GM23338 (cell line): ENCODE results near the gene CYB5RL. TPM values are rescaled to one million over a fixed set of nuclear protein-coding genes. Genes with fewer than 3 reads are reported as not detected.
"Not testable (repeated sequence)": the region's sequence is repeated elsewhere in the genome, so short reads cannot be mapped to it uniquely, and the experiment has no call there.

ENCODE experiments used
- ATAC-seq: fragments of 200-7000 bp; cut with Tn5 transposase; 3 replicates; pipeline ENCODE4 v1.9.1; 2020
- DNase-seq: peaks from one replicate; pipeline ENCODE4 v3.0.0-alpha.2; 2015; ENCODE audit warnings: low spot score
- H2AFZ ChIP-seq: fragments of 200-600 bp; sonication (generic); 2 replicates; pipeline ENCODE4 v1.8.0; 2016; ENCODE audit warnings: antibody characterized with exemption, mild to moderate bottlenecking, moderate library complexity
- H3F3A ChIP-seq: fragments of 200-600 bp; sonication (generic); replicated peaks from 2 replicates; pipeline ENCODE4 v1.8.0; 2017; ENCODE audit warnings: antibody characterized with exemption, mixed run types, low read depth
- H3K27ac ChIP-seq: fragments of 200-600 bp; sonication (generic); 2 replicates; pipeline ENCODE4 v1.6.1; 2016; ENCODE audit warnings: low read depth
- H3K27me3 ChIP-seq: fragments of 200-600 bp; sonication (generic); 2 replicates; pipeline ENCODE4 v1.8.0; 2016; ENCODE audit warnings: mild to moderate bottlenecking, mixed run types, moderate library complexity; ENCODE audit not compliant: insufficient read depth
- H3K36me3 ChIP-seq: fragments of 200-600 bp; sonication (generic); 2 replicates; pipeline ENCODE4 v1.8.0; 2016; ENCODE audit warnings: mild to moderate bottlenecking; ENCODE audit not compliant: insufficient read depth
- H3K4me1 ChIP-seq: fragments of 200-600 bp; sonication (generic); 2 replicates; pipeline ENCODE4 v1.8.0; 2016; ENCODE audit warnings: mild to moderate bottlenecking, moderate library complexity; ENCODE audit not compliant: insufficient read depth
- H3K4me2 ChIP-seq: fragments of 200-600 bp; sonication (generic); 2 replicates; pipeline ENCODE4 v1.7.1; 2017; ENCODE audit warnings: mixed run types
- H3K4me3 ChIP-seq: fragments of 200-600 bp; sonication (generic); 2 replicates; pipeline ENCODE4 v1.6.1; 2016; ENCODE audit warnings: mixed run types
- H3K79me2 ChIP-seq: fragments of 200-600 bp; sonication (generic); replicated peaks from 2 replicates; pipeline ENCODE4 v1.8.0; 2017; ENCODE audit warnings: mild to moderate bottlenecking; ENCODE audit not compliant: insufficient read depth
- H3K9me2 ChIP-seq: fragments of 200-600 bp; sonication (generic); 2 replicates; pipeline ENCODE4 v1.8.0; 2017; ENCODE audit not compliant: insufficient read depth
- H4K20me1 ChIP-seq: fragments of 200-600 bp; sonication (generic); replicated peaks from 2 replicates; pipeline ENCODE4 v1.8.0; 2017; ENCODE audit warnings: mild to moderate bottlenecking; ENCODE audit not compliant: insufficient read depth
- H3K27ac Mint-ChIP-seq: 2 replicates; pipeline ENCODE4 v1.8.0; 2020; ENCODE audit warnings: inconsistent platforms, mild to moderate bottlenecking, moderate library complexity, mixed read lengths
- H3K27me3 Mint-ChIP-seq: 3 replicates; pipeline ENCODE4 v1.8.0; 2022; ENCODE audit warnings: low read depth, mild to moderate bottlenecking, moderate library complexity, mixed read lengths, inconsistent platforms; ENCODE audit not compliant: insufficient read depth, poor library complexity
- H3K36me3 Mint-ChIP-seq: 3 replicates; pipeline ENCODE4 v1.8.0; 2021; ENCODE audit warnings: low read depth, mild to moderate bottlenecking, inconsistent platforms, moderate library complexity, mixed read lengths
- H3K4me1 Mint-ChIP-seq: 3 replicates; pipeline ENCODE4 v1.8.0; 2020; ENCODE audit warnings: mild to moderate bottlenecking, inconsistent platforms, mixed read lengths
- H3K4me3 Mint-ChIP-seq: 3 replicates; pipeline ENCODE4 v1.8.0; 2021; ENCODE audit warnings: moderate library complexity, mild to moderate bottlenecking, inconsistent platforms, mixed read lengths
- H3K9me3 Mint-ChIP-seq: 3 replicates; pipeline ENCODE4 v1.8.0; 2020; ENCODE audit warnings: moderate library complexity, mild to moderate bottlenecking, inconsistent platforms, mixed read lengths
- CREB1 ChIP-seq: fragments of 250-450 bp; sonication (Bioruptor Pico); IDR thresholded peaks from 2 replicates; pipeline ENCODE4 v1.5.0; 2020; ENCODE audit warnings: low read depth, mild to moderate bottlenecking, moderate library complexity
- CTCF ChIP-seq, 2 experiments: fragments of 200-600 bp in 1 of 2; sonication (generic) in 1 of 2; conservative IDR thresholded peaks; 2 replicates each; pipeline versions ENCODE4 v1.5.1 to v1.6.1; 2016 to 2017; ENCODE audit warnings: antibody characterized with exemption in 2 of 2, low read depth in 2 of 2, mild to moderate bottlenecking in 2 of 2, moderate library complexity in 1 of 2
- ETS1 ChIP-seq: IDR thresholded peaks from 2 replicates; pipeline ENCODE4 v1.6.1; 2016; ENCODE audit warnings: antibody characterized with exemption
- EZH2 ChIP-seq: fragments of 200-600 bp; sonication (generic); IDR thresholded peaks from one replicate; pipeline ENCODE4 v1.8.0; 2017; ENCODE audit warnings: antibody characterized with exemption, mild to moderate bottlenecking, low read depth; ENCODE audit not compliant: unreplicated experiment
- NANOG ChIP-seq: IDR thresholded peaks from 2 replicates; pipeline ENCODE4 v1.6.1; 2016; ENCODE audit warnings: antibody characterized with exemption, borderline replicate concordance
- POLR2AphosphoS5 ChIP-seq: IDR thresholded peaks from 2 replicates; pipeline ENCODE4 v1.6.1; 2016; ENCODE audit warnings: antibody characterized with exemption, low read depth
- REST ChIP-seq: IDR thresholded peaks from one replicate; pipeline ENCODE4 v1.6.1; 2018; ENCODE audit warnings: antibody characterized with exemption; ENCODE audit not compliant: unreplicated experiment
- STAT1 ChIP-seq: IDR thresholded peaks from one replicate; pipeline ENCODE4 v1.6.1; 2016; ENCODE audit warnings: antibody characterized with exemption; ENCODE audit not compliant: unreplicated experiment
- ZNF114 ChIP-seq: fragments of 250-450 bp; sonication (Bioruptor Pico); IDR thresholded peaks from 2 replicates; pipeline ENCODE4 v1.5.0; 2020; ENCODE audit warnings: mild to moderate bottlenecking, moderate library complexity
- ZNF331 ChIP-seq: fragments of 250-450 bp; sonication (Bioruptor Pico); IDR thresholded peaks from 2 replicates; pipeline ENCODE4 v1.5.0; 2020; ENCODE audit warnings: low read depth, mild to moderate bottlenecking, moderate library complexity
- polyA plus RNA-seq: library from polyadenylated mRNA; unstranded; fragments of >200 nt; fragmentation: Nextera tagmentation; extraction: Ambion mirVana; gene quantifications from 2 replicates; pipeline ENCODE4 v1.2.1, GENCODE V29; 2016
- total RNA-seq: library from RNA; depleted of rRNA; stranded (reverse); fragments of >200 nt; shearing (Covaris generic); gene quantifications from 2 replicates; pipeline ENCODE4 v1.2.3, GENCODE V29; 2014

The CYB5RL gene
- total and polyA plus RNA-seq, 2 experiments from 2014 or later: 5.9 to 11.5 TPM

- H3K36me3 Mint-ChIP-seq: peaks cover 92% of the 10 kb centered on the region
- no peak overlapping the region for H3K4me3 Mint-ChIP-seq
- H3K9me3 Mint-ChIP-seq: no peaks in the 10 kb centered on the region
Measured at GRCh38 chr1:54212872-54213271, 13.0 kb upstream of the CYB5RL start.

GRCh38 chr1:54207896-54208295 is 8.1 kb upstream of the CYB5RL start:
- Histone ChIP-seq H4K20me1 (peaks cover 18% of the 10 kb centered on the region), H3K79me2 (peaks cover 11% of the 10 kb centered on the region), H3K36me3 (peaks cover 44% of the 10 kb centered on the region)
- DNase-seq, H3K27ac Mint-ChIP-seq, H3K9me2 ChIP-seq, H3K27me3 Mint-ChIP-seq, H3K4me3 ChIP-seq, H3K9me3 Mint-ChIP-seq, H3F3A ChIP-seq, H3K4me1 Mint-ChIP-seq, H3K4me3 Mint-ChIP-seq, H3K4me2 ChIP-seq, H3K27ac ChIP-seq, H3K27me3 ChIP-seq, H2AFZ ChIP-seq, ATAC-seq, H3K4me1 ChIP-seq: not testable (repeated sequence)
- H3K36me3 Mint-ChIP-seq: peaks cover 75% of the 10 kb centered on the region

More at GRCh38 chr1:54212872-54213271, 13.0 kb upstream of the CYB5RL start:
- Mint-ChIP-seq H3K4me1 (no peaks in the 10 kb centered on the region; the same call in 2 of the 3 replicates), H3K27me3 (peaks cover 2% of the 10 kb centered on the region), H3K27ac (no peak overlapping the region)
- H3K27me3 ChIP-seq: no peaks in the 10 kb centered on the region
- peaks cover 42% of the 10 kb centered on the region for H3K36me3 ChIP-seq
- H3K4me3 ChIP-seq: no peak overlapping the region
- H3F3A ChIP-seq: no peaks in the 10 kb centered on the region
- H2AFZ ChIP-seq: no peak overlapping the region
- H3K27ac ChIP-seq: no peak overlapping the region
- DNase-seq: no peak
- peaks cover 6% of the 10 kb centered on the region; the same call in 1 of the 2 replicates for H4K20me1 ChIP-seq
- no peak for TF ChIP-seq ETS1
- H3K4me2 ChIP-seq: no peak overlapping the region
- H3K79me2 ChIP-seq: no peaks in the 10 kb centered on the region
- H3K4me1 ChIP-seq: no peaks in the 10 kb centered on the region
- no peak for ATAC-seq
- H3K9me2 ChIP-seq: no peaks in the 10 kb centered on the region

GRCh38 chr1:54207287-54207686 is 7.5 kb upstream of the CYB5RL start:
- TF ChIP-seq NANOG (no peak), EZH2 (no peak), REST (no peak), CREB1 (CRISPR knock-in tag) (no peak), POLR2AphosphoS5 (no peak), ZNF331 (CRISPR knock-in tag) (no peak), ZNF114 (CRISPR knock-in tag) (no peak), CTCF (conservative IDR thresholded peaks at IDR 0.05; ENCODE audit: low read depth in 2 of 2) (no peak), STAT1 (no peak), ETS1 (no peak)
- Mint-ChIP-seq H3K9me3 (no peaks in the 10 kb centered on the region), H3K27ac (no peak overlapping the region), H3K27me3 (peaks cover 4% of the 10 kb centered on the region), H3K36me3 (peaks cover 71% of the 10 kb centered on the region), H3K4me1 (no peaks in the 10 kb centered on the region), H3K4me3 (no peak overlapping the region)
- H3K27me3 ChIP-seq: no peaks in the 10 kb centered on the region
- H2AFZ ChIP-seq: no peak overlapping the region
- H3K4me3 ChIP-seq: no peak overlapping the region
- H3K27ac ChIP-seq: no peak overlapping the region
- H3K79me2 ChIP-seq: peaks cover 17% of the 10 kb centered on the region
- no peak overlapping the region for H3K4me2 ChIP-seq
- no peaks in the 10 kb centered on the region for H3K9me2 ChIP-seq
- peaks cover 38% of the 10 kb centered on the region for H3K36me3 ChIP-seq
- no peak for ATAC-seq
- no peak for DNase-seq
- no peaks in the 10 kb centered on the region for H3K4me1 ChIP-seq
- peaks cover 24% of the 10 kb centered on the region for H4K20me1 ChIP-seq
- no peaks in the 10 kb centered on the region for H3F3A ChIP-seq
